H9 (cell line): ENCODE measurements around the gene SFN. TPM values are rescaled to one million over a fixed set of nuclear protein-coding genes. Genes with fewer than 3 reads are reported as not detected.

Source experiments
- DNase-seq: peaks from one replicate; pipeline ENCODE4 v3.0.0-alpha.2; 2017
- H2AFZ ChIP-seq: one replicate; pipeline ENCODE4 v1.6.1; 2013; ENCODE audit warnings: mild to moderate bottlenecking, low read length, control low read depth, moderate library complexity
- H2AK5ac ChIP-seq: 2 replicates; pipeline ENCODE4 v1.6.1; 2013; ENCODE audit warnings: low read length, control low read depth, mixed read lengths; ENCODE audit not compliant: insufficient read length
- H2BK120ac ChIP-seq: one replicate; pipeline ENCODE4 v1.6.1; 2013; ENCODE audit warnings: low read depth, mild to moderate bottlenecking, low read length, control low read depth, inconsistent platforms; ENCODE audit not compliant: poor library complexity, severe bottlenecking
- H2BK12ac ChIP-seq: 2 replicates; pipeline ENCODE4 v1.6.1; 2013; ENCODE audit warnings: low read length, control low read depth, mixed read lengths, low read depth; ENCODE audit not compliant: insufficient read length
- H2BK15ac ChIP-seq: 2 replicates; pipeline ENCODE4 v1.6.1; 2013; ENCODE audit warnings: low read depth, low read length, control low read depth
- H2BK20ac ChIP-seq: one replicate; pipeline ENCODE4 v1.6.1; 2013; ENCODE audit warnings: low read depth, mild to moderate bottlenecking, low read length, control low read depth, inconsistent platforms; ENCODE audit not compliant: poor library complexity, severe bottlenecking
- H2BK5ac ChIP-seq: 2 replicates; pipeline ENCODE4 v1.6.1; 2013; ENCODE audit warnings: low read length, control low read depth, mixed read lengths; ENCODE audit not compliant: insufficient read length
- H3K14ac ChIP-seq: 2 replicates; pipeline ENCODE4 v1.6.1; 2013; ENCODE audit warnings: low read length, control low read depth; ENCODE audit not compliant: insufficient read depth
- H3K18ac ChIP-seq: 2 replicates; pipeline ENCODE4 v1.6.1; 2013; ENCODE audit warnings: low read depth, mild to moderate bottlenecking, mixed read lengths, low read length, control low read depth; ENCODE audit not compliant: insufficient read length
- H3K23ac ChIP-seq: 2 replicates; pipeline ENCODE4 v1.6.1; 2013; ENCODE audit warnings: low read length, control low read depth, mixed read lengths, low read depth; ENCODE audit not compliant: insufficient read length
- H3K23me2 ChIP-seq: 2 replicates; pipeline ENCODE4 v1.6.1; 2013; ENCODE audit warnings: low read depth, mild to moderate bottlenecking, mixed read lengths, low read length, control low read depth; ENCODE audit not compliant: insufficient read length, poor library complexity, severe bottlenecking
- H3K27ac ChIP-seq: 2 replicates; pipeline ENCODE4 v1.5.1; 2013; ENCODE audit warnings: low read length, control low read depth, mixed read lengths, low read depth; ENCODE audit not compliant: insufficient read length
- H3K27me3 ChIP-seq: 2 replicates; pipeline ENCODE4 v1.6.1; 2013; ENCODE audit warnings: low read length, control low read depth, inconsistent platforms; ENCODE audit not compliant: insufficient read depth
- H3K4ac ChIP-seq: 2 replicates; pipeline ENCODE4 v1.6.1; 2013; ENCODE audit warnings: low read depth, mild to moderate bottlenecking, control low read depth, inconsistent platforms, low read length, moderate library complexity
- H3K4me1 ChIP-seq: 2 replicates; pipeline ENCODE4 v1.6.1; 2013; ENCODE audit warnings: low read length, control low read depth, inconsistent platforms; ENCODE audit not compliant: insufficient read depth
- H3K4me2 ChIP-seq: 2 replicates; pipeline ENCODE4 v1.6.1; 2013; ENCODE audit warnings: low read length, control low read depth, mixed read lengths; ENCODE audit not compliant: insufficient read length, insufficient read depth
- H3K56ac ChIP-seq: 2 replicates; pipeline ENCODE4 v1.6.1; 2013; ENCODE audit warnings: low read depth, mild to moderate bottlenecking, mixed read lengths, low read length, control low read depth; ENCODE audit not compliant: insufficient read length
- H3K79me1 ChIP-seq: 2 replicates; pipeline ENCODE4 v1.6.1; 2013; ENCODE audit warnings: low read depth, mild to moderate bottlenecking, moderate library complexity, low read length, control low read depth, inconsistent platforms; ENCODE audit not compliant: insufficient read depth, poor library complexity, severe bottlenecking
- H3K79me2 ChIP-seq: 2 replicates; pipeline ENCODE4 v1.6.1; 2013; ENCODE audit warnings: low read length, control low read depth, inconsistent platforms; ENCODE audit not compliant: insufficient read depth
- H3K9ac ChIP-seq: 2 replicates; pipeline ENCODE4 v1.6.1; 2013; ENCODE audit warnings: low read length, control low read depth, mixed read lengths; ENCODE audit not compliant: insufficient read length; ENCODE audit errors: extremely low read depth
- H3K9me3 ChIP-seq: one replicate; pipeline ENCODE4 v1.6.1; 2013; ENCODE audit warnings: low read depth, low read length, inconsistent platforms; ENCODE audit not compliant: control insufficient read depth
- H3T11ph ChIP-seq: one replicate; pipeline ENCODE4 v1.6.1; 2013; ENCODE audit warnings: mild to moderate bottlenecking, low read length, control low read depth, inconsistent platforms
- H4K20me1 ChIP-seq: one replicate; pipeline ENCODE4 v1.6.1; 2013; ENCODE audit not compliant: control insufficient read depth, insufficient read length, insufficient read depth
- H4K5ac ChIP-seq: 2 replicates; pipeline ENCODE4 v1.6.1; 2013; ENCODE audit warnings: low read depth, mild to moderate bottlenecking, mixed read lengths, low read length, control low read depth; ENCODE audit not compliant: insufficient read length
- H4K8ac ChIP-seq: replicated peaks from 2 replicates; pipeline ENCODE4 v1.6.1; 2013; ENCODE audit warnings: low read length, control low read depth, mixed read lengths, low read depth; ENCODE audit not compliant: insufficient read length
- H4K91ac ChIP-seq: 2 replicates; pipeline ENCODE4 v1.6.1; 2013; ENCODE audit warnings: low read depth, mild to moderate bottlenecking, moderate library complexity, mixed read lengths, low read length, control low read depth; ENCODE audit not compliant: insufficient read length
- H3K27ac Mint-ChIP-seq, 3 experiments: 2 replicates in 2 of 3; 3 replicates in 1 of 3; pipeline ENCODE4 v1.8.0; 2020 to 2021; ENCODE audit warnings: mixed read lengths in 3 of 3, mild to moderate bottlenecking in 1 of 3, moderate library complexity in 1 of 3
- H3K27me3 Mint-ChIP-seq: 2 replicates; pipeline ENCODE4 v1.8.0; 2021; ENCODE audit warnings: low read depth, mild to moderate bottlenecking, moderate library complexity, mixed read lengths
- H3K36me3 Mint-ChIP-seq, 3 experiments: 2 replicates in 2 of 3; 3 replicates in 1 of 3; pipeline ENCODE4 v1.8.0; 2020 to 2021; ENCODE audit warnings: low read depth in 3 of 3, mixed read lengths in 3 of 3; ENCODE audit not compliant: insufficient read depth in 1 of 3
- H3K4me1 Mint-ChIP-seq, 2 experiments: 2 replicates each; pipeline ENCODE4 v1.8.0; 2020; ENCODE audit warnings: mixed read lengths in 2 of 2
- H3K4me3 Mint-ChIP-seq, 2 experiments: 2 replicates in 1 of 2; 3 replicates in 1 of 2; pipeline ENCODE4 v1.8.0; 2020 to 2021; ENCODE audit warnings: mild to moderate bottlenecking in 2 of 2, mixed read lengths in 2 of 2, moderate library complexity in 1 of 2
- H3K9me3 Mint-ChIP-seq, 2 experiments: 2 replicates in 1 of 2; 3 replicates in 1 of 2; pipeline ENCODE4 v1.8.0; 2020; ENCODE audit warnings: mild to moderate bottlenecking in 2 of 2, mixed read lengths in 2 of 2, moderate library complexity in 1 of 2
- CTCF ChIP-seq: fragments of 200-600 bp; sonication (generic); conservative IDR thresholded peaks from 3 replicates; pipeline ENCODE4 v1.8.0; 2021; ENCODE audit warnings: antibody characterized with exemption, mild to moderate bottlenecking
- WGBS: extraction: QIAGEN DNeasy Blood & Tissue Kit; methylation state at CpG from one replicate; pipeline ENCODE4 v1.1.7; 2013; ENCODE audit warnings: missing lambda C conversion rate, low lambda C conversion rate, mixed read lengths; ENCODE audit not compliant: insufficient read length; ENCODE audit errors: extremely low coverage; 5-methylcytosine and 5-hydroxymethylcytosine counted together
- total RNA-seq: library from RNA; stranded (reverse); gene quantifications from 2 replicates; pipeline ENCODE4 v1.2.1, GENCODE V29; 2021

The SFN gene
- total RNA-seq, 1 experiment from 2014 or later: 4.3 TPM

- Mint-ChIP-seq H3K9me3 (no peaks in the 10 kb centered on the region), H3K4me1 (peaks cover 7 to 16% of the 10 kb centered on the region in 2 experiments), H3K27ac (peak overlapping the region; percentile 72 to 95 (median 77); a peak in 6 of 7 replicates), H3K4me3 (peak overlapping the region; percentile 94 to 96), H3K36me3 (peaks cover 34 to 66% (median 49%) of the 10 kb centered on the region in 3 experiments), H3K27me3 (no peaks in the 10 kb centered on the region)
- DNase-seq: no peak
- WGBS: no CpG with 5 or more reads among the region's 12 CpGs
- Histone ChIP-seq H2BK12ac (no peak overlapping the region), H3K56ac (no peak overlapping the region), H3K79me1 (no peaks in the 10 kb centered on the region), H3K79me2 (no peaks in the 10 kb centered on the region), H3K14ac (peak overlapping the region; percentile 22; the same call in 1 of the 2 replicates), H4K20me1 (peaks cover 2% of the 10 kb centered on the region), H3K27me3 (no peaks in the 10 kb centered on the region), H3K23ac (no peak overlapping the region), H3K9ac (peak overlapping the region; percentile 56), H2BK20ac (no peak overlapping the region), H4K91ac (no peak overlapping the region), H4K8ac (no peak overlapping the region), H2AFZ (no peak overlapping the region), H3K23me2 (peaks cover 11% of the 10 kb centered on the region), H3K9me3 (no peaks in the 10 kb centered on the region), H3K4ac (no peak overlapping the region), H2BK15ac (no peak overlapping the region), H3K4me1 (no peaks in the 10 kb centered on the region; the same call in 1 of the 2 replicates), H2AK5ac (no peak overlapping the region), H3K18ac (peak overlapping the region; percentile 19), H3K27ac (no peak overlapping the region), H4K5ac (no peak overlapping the region), H2BK120ac (no peak overlapping the region), H3T11ph (no peak overlapping the region), H3K4me2 (peak overlapping the region; percentile 89), H2BK5ac (no peak overlapping the region)
- TF ChIP-seq CTCF: no peak
Observed at GRCh38 chr1:26890467-26890796, 27.5 kb downstream of the SFN start.
